ENCODE results near the gene KRTAP10-3.

KRTAP10-3 gene

GRCh38 chr21:44548922-44549321 is 9.7 kb downstream of the KRTAP10-3 start:
- H3K4me1 Mint-ChIP-seq, result peaks cover 36% of the 10 kb centered on the region
- no peaks in the 10 kb centered on the region for H3K27me3 Mint-ChIP-seq
- no peak overlapping the region for H3K27ac Mint-ChIP-seq
- H3K4me3 Mint-ChIP-seq, result no peak overlapping the region
- H3K9me3 Mint-ChIP-seq, result peaks cover 28% of the 10 kb centered on the region
- peaks cover 21% of the 10 kb centered on the region for H3K36me3 Mint-ChIP-seq

GRCh38 chr21:44548381-44548780 is 10.2 kb downstream of the KRTAP10-3 start:
- Mint-ChIP-seq H3K4me3 (peak overlapping the region; percentile 84), H3K27me3 (no peaks in the 10 kb centered on the region), H3K27ac (peak overlapping the region; percentile 71), H3K9me3 (peaks cover 26% of the 10 kb centered on the region), H3K36me3 (peaks cover 19% of the 10 kb centered on the region), H3K4me1 (peaks cover 36% of the 10 kb centered on the region)

- Mint-ChIP-seq H3K36me3 (peaks cover 17% of the 10 kb centered on the region), H3K27ac (peak overlapping the region; percentile 98), H3K27me3 (no peaks in the 10 kb centered on the region), H3K9me3 (peaks cover 20% of the 10 kb centered on the region), H3K4me1 (peaks cover 36% of the 10 kb centered on the region), H3K4me3 (peak overlapping the region; percentile 84)
Observed at GRCh38 chr21:44547656-44548331, 10.8 kb downstream of the KRTAP10-3 start.

- Mint-ChIP-seq H3K27me3 (no peaks in the 10 kb centered on the region), H3K4me1 (peaks cover 30% of the 10 kb centered on the region), H3K4me3 (no peak overlapping the region), H3K36me3 (peaks cover 14% of the 10 kb centered on the region), H3K9me3 (peaks cover 20% of the 10 kb centered on the region), H3K27ac (no peak overlapping the region)
Observed at GRCh38 chr21:44544566-44544965, 14.0 kb downstream of the KRTAP10-3 start.

- Mint-ChIP-seq H3K4me3 (no peak overlapping the region), H3K9me3 (peaks cover 18% of the 10 kb centered on the region), H3K27ac (no peak overlapping the region), H3K36me3 (peaks cover 14% of the 10 kb centered on the region), H3K4me1 (peaks cover 12% of the 10 kb centered on the region), H3K27me3 (no peaks in the 10 kb centered on the region)
Observed at GRCh38 chr21:44542716-44543115, 15.9 kb downstream of the KRTAP10-3 start.

- Mint-ChIP-seq H3K27me3 (no peaks in the 10 kb centered on the region), H3K27ac (no peak overlapping the region), H3K4me3 (no peak overlapping the region), H3K9me3 (peaks cover 5% of the 10 kb centered on the region), H3K4me1 (no peaks in the 10 kb centered on the region), H3K36me3 (peaks cover 2% of the 10 kb centered on the region)
Observed at GRCh38 chr21:44540741-44541288, 17.8 kb downstream of the KRTAP10-3 start.

- Mint-ChIP-seq H3K4me1 (no peaks in the 10 kb centered on the region), H3K4me3 (no peak within 1 kb of the TSS), H3K27ac (no peak within 1 kb of the TSS), H3K27me3 (no peaks in the 10 kb centered on the region), H3K9me3 (no peaks in the 10 kb centered on the region), H3K36me3 (no peaks in the 10 kb centered on the region)
Observed at GRCh38 chr21:44539991-44540666, 18.5 kb downstream of the KRTAP10-3 start, which contains the start of gene KRTAP10-1. Gene KRTAP10-1 (minus strand): TSS chr21:44540195. CDS start chr21:44540150, 45 bp downstream.

GRCh38 chr21:44539046-44539445 is 19.5 kb downstream of the KRTAP10-3 start:
- no peaks in the 10 kb centered on the region for H3K9me3 Mint-ChIP-seq
- H3K4me1 Mint-ChIP-seq, result no peaks in the 10 kb centered on the region
- H3K4me3 Mint-ChIP-seq, result no peak overlapping the region
- H3K36me3 Mint-ChIP-seq, result no peaks in the 10 kb centered on the region
- no peak overlapping the region for H3K27ac Mint-ChIP-seq
- no peaks in the 10 kb centered on the region for H3K27me3 Mint-ChIP-seq

GRCh38 chr21:44537930-44538911 is 20.4 kb downstream of the KRTAP10-3 start:
- no peaks in the 10 kb centered on the region for H3K9me3 Mint-ChIP-seq
- H3K27me3 Mint-ChIP-seq, result no peaks in the 10 kb centered on the region
- H3K4me3 Mint-ChIP-seq, result no peak overlapping the region
- no peaks in the 10 kb centered on the region for H3K4me1 Mint-ChIP-seq
- no peak overlapping the region for H3K27ac Mint-ChIP-seq
- H3K36me3 Mint-ChIP-seq, result no peaks in the 10 kb centered on the region

- Mint-ChIP-seq H3K27ac (no peak overlapping the region), H3K36me3 (no peaks in the 10 kb centered on the region), H3K9me3 (no peaks in the 10 kb centered on the region), H3K4me1 (no peaks in the 10 kb centered on the region), H3K4me3 (no peak overlapping the region), H3K27me3 (no peaks in the 10 kb centered on the region)
Observed at GRCh38 chr21:44535963-44536362, 22.6 kb downstream of the KRTAP10-3 start.

- H3K36me3 Mint-ChIP-seq, result no peaks in the 10 kb centered on the region
- H3K27ac Mint-ChIP-seq, result peak overlapping the region; percentile 41
- H3K4me1 Mint-ChIP-seq, result no peaks in the 10 kb centered on the region
- H3K27me3 Mint-ChIP-seq, result no peaks in the 10 kb centered on the region
- H3K4me3 Mint-ChIP-seq, result no peak overlapping the region
- H3K9me3 Mint-ChIP-seq, result no peaks in the 10 kb centered on the region
Observed at GRCh38 chr21:44534688-44535087, 23.9 kb downstream of the KRTAP10-3 start.

- no peaks in the 10 kb centered on the region for H3K4me1 Mint-ChIP-seq
- H3K27ac Mint-ChIP-seq, result no peak overlapping the region
- H3K9me3 Mint-ChIP-seq, result no peaks in the 10 kb centered on the region
- H3K4me3 Mint-ChIP-seq, result no peak overlapping the region
- no peaks in the 10 kb centered on the region for H3K27me3 Mint-ChIP-seq
- no peaks in the 10 kb centered on the region for H3K36me3 Mint-ChIP-seq
Observed at GRCh38 chr21:44533891-44534627, 24.5 kb downstream of the KRTAP10-3 start.

GRCh38 chr21:44533121-44533890 is 25.3 kb downstream of the KRTAP10-3 start:
- Mint-ChIP-seq H3K36me3 (no peaks in the 10 kb centered on the region), H3K9me3 (no peaks in the 10 kb centered on the region), H3K27ac (no peak overlapping the region), H3K4me3 (no peak overlapping the region), H3K4me1 (no peaks in the 10 kb centered on the region), H3K27me3 (no peaks in the 10 kb centered on the region)

- Mint-ChIP-seq H3K27me3 (no peaks in the 10 kb centered on the region), H3K27ac (no peak overlapping the region), H3K4me1 (no peaks in the 10 kb centered on the region), H3K4me3 (no peak overlapping the region), H3K9me3 (no peaks in the 10 kb centered on the region), H3K36me3 (no peaks in the 10 kb centered on the region)
Observed at GRCh38 chr21:44532712-44533111, 25.9 kb downstream of the KRTAP10-3 start.
